Psoas muscle (tissue), 8 donors: ENCODE data around the gene CDC45. TPM values are rescaled to one million over a fixed set of nuclear protein-coding genes. Genes with fewer than 3 reads are reported as not detected.
"Not testable (repeated sequence)": the region's sequence is repeated elsewhere in the genome, so short reads cannot be mapped to it uniquely, and the experiment has no call there.

ENCODE experiments used
- ATAC-seq, 4 donors: fragments of 200-7000 bp; cut with Tn5 transposase; one replicate each; pipeline ENCODE4 v1.9.1; 2020; ENCODE audit warnings: moderate library complexity in 3 of 4, mild to moderate bottlenecking in 2 of 4
- DNase-seq, 2 donors: peaks; one replicate each; pipeline ENCODE4 v3.0.0-alpha.2; 2020
- H3K27ac ChIP-seq: fragments of 200-600 bp; one replicate; pipeline ENCODE4 v1.8.0; 2022
- H3K27me3 ChIP-seq, 3 donors: fragments of 200-600 bp in 1 of 3; one replicate each; pipeline versions ENCODE4 v1.6.1 to v1.8.0; 2013 to 2022; ENCODE audit warnings: low read length in 2 of 3, mild to moderate bottlenecking in 2 of 3, moderate library complexity in 1 of 3; ENCODE audit not compliant: insufficient read depth in 3 of 3
- H3K36me3 ChIP-seq, 2 donors: fragments of 200-600 bp in 1 of 2; one replicate each; pipeline versions ENCODE4 v1.6.1 to v1.8.0; 2013 to 2022; ENCODE audit warnings: low read depth in 1 of 2, mild to moderate bottlenecking in 1 of 2, moderate library complexity in 1 of 2; ENCODE audit not compliant: insufficient read depth in 1 of 2
- H3K4me1 ChIP-seq: fragments of 200-600 bp; one replicate; pipeline ENCODE4 v1.8.0; 2022
- H3K4me3 ChIP-seq: fragments of 200-600 bp; one replicate; pipeline ENCODE4 v1.8.0; 2022; ENCODE audit warnings: mild to moderate bottlenecking
- H3K9me3 ChIP-seq: fragments of 200-600 bp; one replicate; pipeline ENCODE4 v1.8.0; 2022
- CTCF ChIP-seq: fragments of 200-600 bp; IDR thresholded peaks from one replicate; pipeline ENCODE4 v1.8.0; 2022; ENCODE audit warnings: antibody characterized with exemption
- WGBS, 3 donors: extraction: QIAGEN DNeasy Blood & Tissue Kit; methylation state at CpG; one replicate each; pipeline versions ENCODE4 v1.1.6 to v1.1.7; 2013; 5-methylcytosine and 5-hydroxymethylcytosine counted together
- intact Hi-C, 2 donors: fragments of 100-400 bp; cut with DNase I; formaldehyde crosslinking; loops; one replicate each; pipeline versions ENCODE4 v1.11.0 to v1.14.2; 2022
- polyA plus RNA-seq, 3 donors: library from polyadenylated mRNA; stranded (reverse); fragments of 200-250 nt; gene quantifications; one replicate each; pipeline ENCODE4 v1.2.3, GENCODE V29; 2013
- total RNA-seq, 4 donors: library from RNA; stranded (reverse); fragmentation: NEBNext Ultra II Directional in 2 of 4; extraction: Animal tissue kit (Norgen Biotek cat#: 25700) in 2 of 4; gene quantifications; one replicate each; pipeline versions ENCODE4 v1.2.1 to v1.2.4, GENCODE V29; 2021 to 2023
- donor health status: healthy with polysubstance abuse.
- donor health status: DM: no; HTN: no; CAD: no; lungs with moderate emphysema.
- donor health status: Bipolar disorder and iron deficiency.
- donor health status: healthy.
- donor health status: DM: yes; HTN: yes; CAD: no.
- donor health status: DM: no; HTN: no; CAD: no.
- donor health status: DM: no; HTN: no; CAD: no.
- donor health status: DM: yes; HTN: yes; CAD: no.

The CDC45 gene
- total and polyA plus RNA-seq, 7 donors = 0.30 to 0.77 (median 0.71) TPM; not detected in 2

- ATAC-seq (no peak), DNase-seq (no peak)
- TF ChIP-seq CTCF = no peak
- Histone ChIP-seq H3K4me1 (peaks cover 47% of the 10 kb centered on the region), H3K36me3 (peaks cover 7 to 43% of the 10 kb centered on the region in 2 donors), H3K4me3 (no peak overlapping the region), H3K27ac (peak overlapping the region; percentile 68), H3K27me3 (no peaks in the 10 kb centered on the region), H3K9me3 (no peaks in the 10 kb centered on the region)
- 43 to 58% (median 46%) methylated on average over 7 of the region's 7 CpGs for WGBS, 3 donors
- intact Hi-C loops = no loop called here
These were observed 41.4 kb upstream of the CDC45 start for GRCh38 chr22:19438298-19438697.

- H3K27me3 ChIP-seq = no peaks in the 10 kb centered on the region
- DNase-seq (peak; percentile 43 to 81), ATAC-seq (peak; percentile 65 to 80 (median 78))
- intact Hi-C loops = loop anchor here (5.0 to 10.0 kb wide), 2 partner anchors 37 to 146 kb away; partner anchors contain the start of genes CDC45 (in 1 of the 2), CLTCL1 (in 1 of the 2) and UFD1 (in 1 of the 2)
- peaks cover 65% of the 10 kb centered on the region for H3K4me1 ChIP-seq
- no peaks in the 10 kb centered on the region for H3K9me3 ChIP-seq
- no peak overlapping the region for H3K4me3 ChIP-seq
- H3K36me3 ChIP-seq = peaks cover 0 to 39% of the 10 kb centered on the region in 2 donors
- peak overlapping the region; percentile 73 for H3K27ac ChIP-seq
- WGBS, 3 donors = 51 to 64% (median 57%) methylated on average over 8 of the region's 8 CpGs
- no peak for TF ChIP-seq CTCF
These were observed 39.1 kb upstream of the CDC45 start for GRCh38 chr22:19440411-19441195.

- 35 to 66% (median 35%) methylated on average over 2 of the region's 2 CpGs for WGBS, 3 donors
- DNase-seq (peak in 1 of 2 donors; percentile 73), ATAC-seq (peak; percentile 50 to 76 (median 72))
- Histone ChIP-seq H3K36me3 (peaks cover 0 to 23% of the 10 kb centered on the region in 2 donors), H3K9me3 (no peaks in the 10 kb centered on the region), H3K27ac (peak overlapping the region; percentile 73), H3K27me3 (no peaks in the 10 kb centered on the region), H3K4me3 (no peak overlapping the region), H3K4me1 (peaks cover 78% of the 10 kb centered on the region)
- intact Hi-C loops = loop anchor here (5.0 to 10.0 kb wide), 2 partner anchors 35 to 147 kb away; partner anchors contain the start of genes CDC45 (in 1 of the 2), CLTCL1 (in 1 of the 2) and UFD1 (in 1 of the 2)
- no peak for TF ChIP-seq CTCF
These were observed 37.6 kb upstream of the CDC45 start for GRCh38 chr22:19442166-19442565.

- 74 to 87% (median 82%) methylated on average over 7 of the region's 7 CpGs for WGBS, 3 donors
- intact Hi-C loops = loop anchor here (5.0 to 10.0 kb wide), 2 partner anchors 34 to 149 kb away; partner anchors contain the start of genes CDC45 (in 1 of the 2), CLTCL1 (in 1 of the 2) and UFD1 (in 1 of the 2)
These were observed 36.0 kb upstream of the CDC45 start for GRCh38 chr22:19443544-19444211.

GRCh38 chr22:19445279-19445982 is 34.3 kb upstream of the CDC45 start:
- 84 to 90% (median 86%) methylated on average over 9 of the region's 9 CpGs for WGBS, 3 donors
- peaks cover 0 to 35% of the 10 kb centered on the region in 2 donors for H3K36me3 ChIP-seq
- not testable (repeated sequence) for H3K9me3 ChIP-seq, H3K27ac ChIP-seq, ATAC-seq, H3K27me3 ChIP-seq, DNase-seq
- H3K4me3 ChIP-seq = peak overlapping the region; percentile 94
- H3K4me1 ChIP-seq = peaks cover 62% of the 10 kb centered on the region
- intact Hi-C loops = loop anchor here (5.0 to 10.0 kb wide), 2 partner anchors 151 to 153 kb away; partner anchors contain the start of gene CLTCL1 (in 2 of the 2)

More at GRCh38 chr22:19443544-19444211, 36.0 kb upstream of the CDC45 start:
- H3K27ac ChIP-seq = peak overlapping the region; percentile 20
- TF ChIP-seq CTCF = no peak
- DNase-seq (no peak), ATAC-seq (no peak)
- H3K27me3 ChIP-seq = no peaks in the 10 kb centered on the region
- H3K36me3 ChIP-seq = peaks cover 0 to 18% of the 10 kb centered on the region in 2 donors
- H3K4me1 ChIP-seq = peaks cover 77% of the 10 kb centered on the region
- H3K4me3 ChIP-seq = peak overlapping the region; percentile 6
- no peaks in the 10 kb centered on the region for H3K9me3 ChIP-seq
